GM21825 (cell line): Measurements from ENCODE around the gene YWHAQ.
"Not testable (repeated sequence)": the region's sequence is repeated elsewhere in the genome, so short reads cannot be mapped to it uniquely, and the experiment has no call there.

Source experiments
- ATAC-seq: cut with Tn5 transposase; IDR thresholded peaks from one replicate; pipeline ENCODE4 v1.9.1; 2021; ENCODE audit warnings: mild to moderate bottlenecking, moderate library complexity; ENCODE audit not compliant: unreplicated experiment

Gene YWHAQ

DNA sequence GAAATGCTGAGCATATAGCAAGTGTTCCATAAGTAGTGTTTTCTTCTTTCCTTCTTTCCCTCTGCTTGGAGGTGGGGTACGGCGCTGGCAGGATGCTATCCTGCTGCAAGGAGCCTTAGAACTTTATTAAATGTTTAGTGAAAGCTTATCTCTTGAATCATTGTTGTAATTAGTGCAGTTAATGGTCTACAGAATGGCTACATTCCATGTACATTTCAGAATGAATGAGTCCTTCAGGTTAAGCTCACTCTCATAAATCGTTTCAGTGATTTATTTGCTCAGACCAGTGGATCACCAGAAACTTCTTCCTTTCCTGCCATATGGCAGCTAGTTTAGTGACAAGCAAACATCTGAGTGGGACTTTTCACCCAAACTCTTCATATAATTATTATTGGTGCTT is 3.3 kb upstream of the YWHAQ start:
- ATAC-seq, result no peak

- ATAC-seq, result no peak
Observed at GRCh38 chr2:9631878-9632700, 1.3 kb upstream of the YWHAQ start.

DNA sequence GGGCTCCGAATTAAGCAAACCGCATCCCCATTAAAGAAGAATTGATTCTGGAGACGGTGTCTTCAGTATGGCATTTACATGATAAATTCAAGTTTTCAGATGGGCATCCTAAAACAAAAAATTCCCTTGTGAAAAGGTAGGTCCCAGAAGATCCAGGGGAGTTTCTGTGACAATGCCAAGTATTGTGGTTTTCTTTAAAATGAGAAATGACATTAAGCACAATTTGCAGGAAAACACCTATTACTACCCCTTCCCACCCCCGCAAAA is 689 bp upstream of the YWHAQ start:
- no peak for ATAC-seq

- ATAC-seq, result peak; percentile 44
Observed at GRCh38 chr2:9630117-9630735, 571 bp downstream of the YWHAQ start.

DNA sequence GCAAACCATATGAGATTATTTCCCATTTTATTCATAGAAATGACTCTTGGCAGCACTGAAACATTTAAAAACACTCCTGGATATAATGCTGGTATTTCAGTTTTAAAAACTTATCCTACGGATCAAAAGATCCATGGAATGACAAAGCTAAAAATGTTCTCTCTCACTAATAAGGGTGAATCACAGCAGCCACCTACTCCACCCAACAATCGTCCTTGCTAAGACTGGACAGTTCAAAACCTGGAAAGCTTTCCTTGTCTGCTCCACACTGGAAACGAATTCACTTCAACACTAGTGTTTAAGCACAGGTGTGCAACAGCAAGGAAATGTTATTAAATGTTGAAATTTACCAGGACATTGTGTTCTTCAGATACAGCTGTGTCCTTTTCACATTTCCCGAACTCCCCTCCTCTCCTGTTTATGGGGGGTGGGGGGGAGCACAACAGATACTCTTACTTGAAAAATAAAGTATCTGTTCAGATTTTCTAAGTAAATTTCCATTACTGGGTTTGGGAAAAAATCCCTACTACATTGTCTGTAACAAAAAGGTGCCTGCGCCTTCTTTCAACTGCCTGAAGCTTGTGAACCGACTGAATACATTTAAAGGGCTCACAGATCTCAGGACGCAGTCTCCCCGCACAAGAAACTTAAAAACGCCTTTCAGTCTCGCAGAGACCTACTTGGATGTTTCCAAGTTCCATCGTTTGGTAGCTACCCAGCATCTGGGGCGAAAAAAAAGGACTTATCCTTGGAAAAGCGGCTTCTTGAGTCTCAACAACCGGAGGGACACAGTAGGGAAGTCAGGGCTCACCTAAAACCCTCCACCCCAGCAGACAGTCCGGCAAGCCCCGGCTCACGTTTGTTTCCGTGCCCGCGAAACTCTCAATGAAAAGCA is 1.3 kb downstream of the YWHAQ start:
- ATAC-seq, result no peak

DNA sequence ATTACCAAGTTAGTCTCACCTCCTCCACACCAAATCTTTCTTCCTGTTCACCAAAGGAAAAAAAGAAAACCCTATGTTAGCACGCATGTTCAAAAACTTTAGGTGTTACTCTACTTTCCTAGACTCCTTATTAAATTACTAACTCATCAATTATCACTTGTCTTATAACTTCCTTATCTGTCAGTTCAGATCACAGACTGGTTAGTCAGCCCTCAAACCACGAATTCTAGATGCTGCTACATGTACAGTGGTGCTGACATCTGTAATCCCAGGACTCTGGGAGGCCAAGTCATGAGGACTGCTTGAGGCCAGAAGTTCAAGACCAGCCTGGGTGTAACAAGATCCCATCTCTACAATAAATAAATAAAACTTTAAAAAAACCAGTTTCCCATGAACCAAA is 3.5 kb downstream of the YWHAQ start:
- no peak for ATAC-seq

DNA sequence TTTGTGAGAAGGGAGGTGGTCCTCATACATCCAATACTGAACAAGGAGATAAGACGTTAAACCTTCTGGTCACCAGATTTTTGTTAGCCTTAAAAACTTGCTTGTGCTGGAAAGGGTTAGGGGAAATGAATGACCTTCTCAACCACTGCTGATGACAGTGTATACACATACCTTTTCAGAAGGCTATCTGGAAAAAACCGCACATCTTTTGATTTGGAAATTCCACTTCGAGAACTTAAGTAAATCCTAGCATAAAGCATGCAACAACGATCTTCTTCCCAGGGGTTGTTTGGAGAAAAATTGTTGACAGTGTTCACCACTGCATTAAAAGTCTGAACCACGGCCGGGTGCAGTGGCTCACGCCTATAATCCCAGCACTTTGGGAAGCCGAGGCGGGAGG is 7.6 kb downstream of the YWHAQ start:
- ATAC-seq, result no peak

DNA sequence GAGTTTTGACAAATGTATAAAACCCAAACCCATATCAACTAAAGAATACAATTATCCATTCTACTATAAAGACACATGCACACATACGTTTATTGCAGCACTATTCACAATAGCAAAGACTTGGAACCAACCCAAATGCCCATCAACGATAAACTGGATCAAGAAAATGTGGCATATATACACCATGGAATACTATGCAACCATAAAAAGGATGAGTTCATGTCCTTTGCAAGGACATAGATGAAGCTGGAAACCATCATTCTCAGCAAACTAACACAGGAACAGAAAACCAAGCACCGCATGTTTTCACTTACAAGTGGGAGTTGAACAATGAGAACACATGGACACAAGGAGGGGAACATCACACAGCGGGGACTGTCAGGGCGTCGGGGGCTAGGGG is 9.1 kb downstream of the YWHAQ start:
- not testable (repeated sequence) for ATAC-seq

GRCh38 chr2:9618410-9618809 is 12.4 kb downstream of the YWHAQ start:
- peak; percentile 53 for ATAC-seq

GRCh38 chr2:9617749-9618148 is 13.0 kb downstream of the YWHAQ start:
- no peak for ATAC-seq

GRCh38 chr2:9617296-9617695 is 13.5 kb downstream of the YWHAQ start:
- ATAC-seq, result no peak

GRCh38 chr2:9614562-9614961 is 16.2 kb downstream of the YWHAQ start:
- no peak for ATAC-seq

- ATAC-seq, result no peak
Observed at GRCh38 chr2:9613291-9613690, 17.5 kb downstream of the YWHAQ start.

GRCh38 chr2:9611549-9611912 is 19.3 kb downstream of the YWHAQ start:
- not testable (repeated sequence) for ATAC-seq

- no peak for ATAC-seq
Observed at GRCh38 chr2:9610781-9611548, 19.8 kb downstream of the YWHAQ start.

- not testable (repeated sequence) for ATAC-seq
Observed at GRCh38 chr2:9608491-9608890, 22.3 kb downstream of the YWHAQ start.

GRCh38 chr2:9602412-9602811 is 28.4 kb downstream of the YWHAQ start:
- ATAC-seq, result no peak

- no peak for ATAC-seq
Observed at GRCh38 chr2:9601397-9601796, 29.4 kb downstream of the YWHAQ start.

- ATAC-seq, result no peak
Observed at GRCh38 chr2:9599430-9599829, 31.4 kb downstream of the YWHAQ start.

- ATAC-seq, result no peak
Observed at GRCh38 chr2:9596621-9597311, 34.0 kb downstream of the YWHAQ start.

DNA sequence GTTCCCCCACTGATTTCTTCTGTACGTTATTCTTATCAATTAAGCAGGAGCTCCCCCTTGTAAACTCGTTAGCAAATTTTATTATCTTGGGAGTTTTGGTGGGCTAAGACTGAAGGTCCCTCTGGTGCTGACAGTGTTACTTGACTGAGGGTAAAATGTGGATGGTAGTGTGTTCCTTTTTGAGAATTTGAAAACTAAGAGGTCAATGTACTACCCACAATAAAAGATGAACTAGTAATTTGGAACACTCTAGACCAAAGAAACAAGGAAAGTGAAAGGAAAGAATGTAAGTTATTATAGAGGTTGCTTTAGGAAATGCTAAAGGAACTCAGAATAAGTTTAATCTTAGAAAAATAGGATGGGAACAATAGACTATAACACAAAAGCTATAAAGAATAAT is 35.1 kb downstream of the YWHAQ start:
- no peak for ATAC-seq
